HG02571 (cell line): ENCODE results near the gene FAM13A.
A peak's percentile ranks its signal among the peaks of the same experiment; 100 is the strongest.

ENCODE experiments used
- ATAC-seq: cut with Tn5 transposase; IDR thresholded peaks from one replicate; pipeline ENCODE4 v1.9.1; 2021; ENCODE audit warnings: mild to moderate bottlenecking, moderate library complexity; ENCODE audit not compliant: unreplicated experiment

Gene FAM13A

DNA sequence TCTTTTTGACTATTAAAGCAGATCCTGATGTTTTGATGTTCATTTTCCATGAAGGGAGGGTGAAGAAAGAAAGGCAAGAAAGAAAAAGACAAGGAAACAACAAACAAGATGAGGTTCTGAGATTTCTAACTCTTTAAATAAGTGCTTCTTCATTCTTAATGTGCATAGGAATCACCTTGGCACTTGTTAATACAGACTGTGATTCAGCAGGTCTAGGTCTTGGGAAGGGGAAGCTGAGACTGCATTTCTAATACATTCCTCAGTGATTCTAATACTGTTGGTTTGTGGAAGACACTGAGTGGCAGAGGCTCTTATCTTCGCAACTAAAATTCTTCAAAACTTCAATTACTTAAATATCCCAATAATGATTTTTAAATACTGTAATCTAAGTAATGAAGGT, 264.2 kb downstream of the FAM13A start:
- no peak for ATAC-seq

DNA sequence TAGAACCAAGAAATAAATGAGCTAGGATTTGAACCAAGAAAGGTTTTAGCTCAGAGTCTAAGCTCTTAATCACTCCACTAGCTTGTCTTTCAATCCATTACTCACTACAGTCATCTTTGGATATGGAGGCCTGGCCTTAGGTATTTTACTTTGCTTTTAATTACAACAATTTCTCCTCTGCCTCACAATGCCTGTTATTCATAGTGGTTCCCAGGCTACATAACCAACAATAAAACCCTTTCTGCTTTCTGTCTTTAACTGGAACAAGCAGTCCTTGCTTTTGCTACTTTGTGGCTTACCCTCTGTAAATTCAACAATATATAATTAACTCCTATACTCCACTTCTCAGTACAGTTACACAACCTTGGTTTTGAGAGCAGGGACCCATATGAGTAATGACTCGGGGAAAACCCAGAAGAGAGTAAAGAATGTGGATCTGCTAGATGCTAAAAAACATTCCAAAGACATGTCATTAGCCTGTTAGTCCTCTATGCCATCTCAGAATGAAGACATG, 264.7 kb downstream of the FAM13A start:
- peak; percentile 81 for ATAC-seq

DNA sequence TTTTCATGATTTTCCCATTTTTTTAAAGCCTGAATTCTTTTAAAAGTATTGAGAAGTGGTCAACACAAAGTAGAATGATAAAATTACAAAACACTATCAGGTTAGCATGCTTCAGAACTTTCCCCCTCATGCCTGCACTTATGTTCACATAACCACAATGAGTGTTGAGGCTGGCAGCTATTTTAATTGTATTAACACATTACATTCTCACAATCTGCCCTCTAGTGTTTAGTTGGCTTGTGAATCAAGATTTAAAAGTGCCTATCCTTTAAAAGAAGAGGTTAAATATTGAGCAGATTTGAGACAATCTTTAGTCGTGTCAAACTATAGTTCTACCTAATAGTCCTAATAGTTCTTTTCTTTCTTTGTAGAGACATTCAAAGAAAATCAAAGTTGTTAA, 265.7 kb downstream of the FAM13A start:
- no peak for ATAC-seq

DNA sequence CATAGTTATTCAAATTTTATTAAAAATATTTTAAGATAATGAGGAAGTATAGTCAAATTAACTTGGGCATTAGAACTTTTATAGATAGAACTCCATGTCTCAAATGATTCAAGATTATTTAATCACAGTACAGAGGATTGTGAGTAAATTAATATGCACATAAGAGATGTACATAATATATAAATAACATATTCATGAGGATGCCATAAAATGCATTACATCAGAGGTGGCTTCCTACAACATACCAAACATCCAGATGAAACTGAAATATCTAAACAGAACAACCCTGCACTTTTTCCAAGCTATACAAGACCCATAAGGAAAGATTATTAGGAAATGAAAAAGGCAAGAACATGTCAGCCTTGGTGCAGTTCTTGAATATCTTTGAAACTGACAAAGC, 268.1 kb downstream of the FAM13A start:
- no peak for ATAC-seq

DNA sequence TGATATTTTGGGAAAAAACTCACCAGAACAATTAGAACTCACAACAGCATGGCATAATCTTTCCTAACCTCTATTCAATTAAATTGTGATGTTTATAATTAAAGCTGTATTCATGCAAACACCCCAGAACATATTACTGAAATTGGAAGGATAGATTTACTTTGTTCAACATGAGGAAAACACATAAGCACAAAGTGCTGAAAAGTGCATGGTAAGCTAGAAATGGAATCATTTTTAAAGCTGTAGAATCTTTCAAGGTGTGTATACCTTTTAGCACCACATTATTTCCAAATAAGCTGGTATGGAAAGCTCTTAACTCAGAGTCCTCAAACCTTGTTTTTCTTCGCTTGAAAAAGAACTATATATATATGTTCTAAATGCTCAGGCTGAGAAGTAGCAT, 268.6 kb downstream of the FAM13A start:
- no peak for ATAC-seq

DNA sequence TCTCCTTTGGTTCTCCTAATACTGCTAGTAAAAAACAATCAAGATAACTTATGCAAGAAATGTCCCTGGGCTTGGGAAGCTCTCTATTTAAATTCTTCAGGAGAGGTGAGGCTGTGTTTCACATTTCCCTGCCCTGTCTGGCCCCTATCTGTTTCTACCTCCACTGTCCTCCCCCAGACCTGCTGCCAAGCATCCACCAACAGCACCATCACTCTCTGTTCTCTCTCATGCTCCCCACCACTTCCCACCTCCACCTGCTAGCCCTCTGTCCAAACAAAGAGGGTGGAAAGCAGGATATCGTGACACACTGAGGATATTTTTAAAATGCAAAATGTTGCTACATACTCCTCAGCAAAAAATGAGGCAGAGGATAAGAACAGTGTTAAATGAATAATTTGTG, 271.0 kb downstream of the FAM13A start:
- no peak for ATAC-seq

DNA sequence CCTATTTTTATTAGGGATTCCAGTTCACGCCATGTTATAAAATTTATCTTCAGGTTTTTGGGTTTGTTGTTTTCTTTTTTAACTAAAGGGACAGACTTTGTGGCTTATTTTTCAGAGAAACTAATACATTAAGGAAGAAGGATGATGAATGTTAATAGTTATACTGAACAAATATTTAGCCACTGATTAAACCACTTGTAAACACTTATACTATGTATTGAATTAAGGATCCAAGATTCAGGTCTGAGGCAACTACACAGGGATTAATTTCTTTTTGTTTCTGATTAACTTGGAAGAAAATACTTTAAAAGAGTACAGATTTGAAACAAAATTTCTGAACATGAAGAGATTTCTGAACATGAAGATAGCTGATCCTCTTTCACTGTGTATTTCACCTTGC, 276.6 kb downstream of the FAM13A start:
- ATAC-seq, result no peak

DNA sequence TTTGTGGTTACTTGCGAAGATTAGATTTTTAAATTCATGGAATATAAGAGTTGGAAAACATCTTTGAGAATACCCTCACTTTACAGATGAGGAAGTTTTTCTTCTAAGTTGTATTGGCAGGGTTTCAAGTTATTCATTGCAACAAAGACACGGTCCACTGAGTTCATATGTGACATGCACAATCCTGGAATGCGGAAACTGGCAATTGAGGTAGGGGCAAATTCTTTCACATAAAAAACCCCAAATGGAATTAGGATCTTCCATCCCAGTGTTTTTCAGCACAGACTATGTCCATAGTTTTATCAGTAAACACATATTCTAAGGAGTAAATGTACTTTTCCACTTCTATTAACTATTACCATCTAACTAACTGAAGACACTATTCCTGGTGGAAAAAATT, 277.6 kb downstream of the FAM13A start:
- no peak for ATAC-seq

DNA sequence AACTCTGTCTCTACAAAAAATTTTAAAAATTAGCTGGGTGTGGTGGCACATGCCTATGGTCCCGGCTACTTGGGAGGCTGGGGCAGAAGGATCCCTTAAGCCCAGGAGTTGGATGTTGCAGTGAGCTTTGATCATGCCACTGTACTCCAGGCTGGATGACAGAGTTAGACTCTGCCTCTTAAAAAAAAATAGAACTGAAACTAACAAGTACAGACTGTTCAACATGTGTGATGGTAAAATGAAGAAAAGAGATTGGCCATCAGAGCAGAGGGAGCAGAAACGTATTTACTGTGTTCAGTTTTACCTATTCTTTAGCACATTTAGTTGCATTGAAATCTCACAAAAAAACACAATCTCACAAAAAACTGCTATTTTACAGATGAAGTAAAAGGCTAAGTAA, 281.5 kb downstream of the FAM13A start:
- ATAC-seq, result peak; percentile 68

DNA sequence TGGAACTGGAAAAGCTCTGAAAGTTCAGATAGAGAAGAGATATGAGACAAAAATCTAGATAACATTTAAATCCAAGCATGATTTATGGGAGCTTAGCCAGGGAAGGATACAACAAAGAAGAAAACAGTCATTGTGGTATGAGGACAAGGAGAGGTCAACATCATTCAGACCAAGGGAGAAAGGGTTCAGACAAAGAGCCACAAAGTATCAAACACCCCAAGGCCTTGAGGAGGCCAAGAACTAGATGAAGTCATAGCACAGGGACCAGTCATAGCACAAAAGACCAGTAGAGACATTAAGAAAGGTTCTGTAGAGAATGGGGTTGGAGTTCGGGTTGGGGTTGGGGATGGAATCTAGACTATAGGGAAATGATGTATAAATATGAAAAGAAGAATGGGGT, 282.0 kb downstream of the FAM13A start:
- no peak for ATAC-seq

DNA sequence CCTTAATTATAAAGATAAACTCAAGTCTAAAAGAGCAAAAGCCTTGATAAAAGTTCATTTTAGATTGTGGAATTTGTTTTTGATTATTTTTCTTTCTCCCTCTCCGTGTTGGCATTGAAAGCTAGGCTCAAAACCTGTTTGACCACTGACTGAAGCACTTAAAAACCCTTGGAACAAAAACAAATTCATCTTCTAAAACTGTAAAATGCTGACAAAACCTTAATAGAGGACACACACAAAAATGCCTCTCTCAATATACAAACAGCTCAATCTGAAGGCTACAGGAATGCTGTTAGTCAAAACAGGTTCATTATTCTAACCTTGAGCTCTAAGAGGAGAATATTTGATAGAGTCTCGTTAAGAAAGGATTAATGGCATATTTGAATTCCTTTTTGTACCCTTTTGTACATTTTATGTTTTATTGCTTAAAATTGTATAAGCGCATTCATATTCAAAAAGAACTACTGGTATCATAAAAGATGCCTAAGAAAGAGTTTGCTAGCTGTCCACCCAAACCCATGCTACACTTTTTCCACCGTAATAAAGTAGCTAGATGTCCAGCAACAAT, 285.0 kb downstream of the FAM13A start:
- ATAC-seq, result no peak

DNA sequence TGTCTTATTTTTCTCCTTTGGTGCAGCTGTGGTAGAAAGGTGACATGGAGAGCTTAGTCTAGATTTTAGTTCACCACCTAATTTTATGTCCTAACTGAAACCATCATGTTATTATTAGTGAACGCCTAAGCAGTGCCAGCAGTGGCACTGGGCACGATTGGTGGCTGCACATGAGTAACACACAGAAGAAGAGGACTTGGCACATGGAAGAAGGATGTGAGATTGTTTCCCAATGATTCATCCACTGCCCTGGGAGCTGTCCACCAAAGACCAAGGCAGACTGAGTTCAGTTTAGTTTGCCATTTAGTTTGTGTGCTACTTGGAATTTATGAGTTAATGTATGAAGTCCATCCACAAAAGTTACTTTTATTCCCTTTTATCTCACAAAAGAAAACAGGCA, 291.3 kb downstream of the FAM13A start:
- ATAC-seq, result no peak

DNA sequence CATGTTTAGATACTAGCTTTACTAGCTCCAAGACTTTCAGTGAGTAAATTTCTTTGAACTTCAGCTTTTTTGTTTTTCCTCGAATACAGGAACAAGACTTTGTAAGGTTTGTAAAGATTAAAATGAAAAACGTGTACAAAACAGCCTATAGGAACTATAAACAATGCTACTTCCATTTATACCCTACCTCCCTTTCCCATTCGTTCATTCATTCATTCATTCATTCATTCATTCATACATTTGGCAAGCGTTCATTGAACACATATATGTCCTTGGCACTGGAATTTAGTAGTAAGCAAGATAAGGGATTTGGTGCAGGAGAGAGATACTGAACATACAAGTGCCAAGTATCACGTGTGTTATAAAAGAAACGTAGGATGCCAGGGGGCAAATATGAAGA, 293.9 kb downstream of the FAM13A start:
- ATAC-seq, result no peak

DNA sequence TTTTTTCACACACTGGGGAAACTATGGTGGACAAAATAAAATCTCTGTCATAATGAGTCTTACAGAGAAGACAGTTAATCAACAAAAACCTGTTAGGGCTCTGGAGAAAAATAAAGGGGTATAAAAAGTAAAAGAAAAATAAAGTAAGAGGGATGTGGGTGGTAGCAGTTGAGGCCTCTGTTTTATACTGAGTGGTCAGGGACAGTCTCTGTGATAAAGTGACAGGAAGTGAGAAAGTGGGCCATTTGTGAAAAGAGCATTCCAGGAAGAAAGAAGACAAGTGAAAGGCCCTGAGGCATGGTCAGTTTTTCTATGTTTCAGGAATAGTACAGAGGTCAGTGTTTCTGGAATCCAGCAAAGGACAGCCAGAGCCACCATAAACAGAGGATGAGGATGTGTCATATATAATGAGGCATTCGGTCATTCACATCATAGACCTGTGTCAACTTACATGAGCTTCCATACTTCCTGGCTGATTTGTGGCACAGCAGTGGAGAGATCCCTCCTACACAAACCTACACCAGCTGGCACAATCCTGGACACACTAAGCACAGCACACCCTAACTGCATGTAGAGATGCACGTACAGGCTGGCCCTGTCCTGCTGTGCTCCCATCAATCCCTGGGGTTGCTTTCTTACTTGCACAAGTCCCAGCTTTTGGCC, 295.0 kb downstream of the FAM13A start:
- ATAC-seq, result no peak

DNA sequence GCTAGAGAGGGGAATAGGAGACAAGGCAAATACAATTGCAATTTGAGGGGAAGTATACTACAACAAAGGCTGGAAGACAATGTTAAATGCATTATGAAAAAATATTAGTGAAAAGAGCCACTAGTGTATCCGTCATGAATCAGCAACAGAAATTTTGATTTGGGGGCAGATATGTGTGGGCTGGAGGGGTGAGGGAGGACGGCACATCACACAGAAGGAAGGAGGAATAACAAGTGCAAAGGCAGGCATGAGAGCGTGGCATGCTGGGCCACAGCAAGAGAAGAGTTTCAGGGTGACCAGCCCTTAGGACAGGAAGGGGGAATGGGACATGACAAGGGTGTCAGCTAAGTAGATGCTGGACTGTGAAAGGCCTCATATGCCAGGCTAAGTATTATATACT, 295.6 kb downstream of the FAM13A start:
- ATAC-seq, result no peak

DNA sequence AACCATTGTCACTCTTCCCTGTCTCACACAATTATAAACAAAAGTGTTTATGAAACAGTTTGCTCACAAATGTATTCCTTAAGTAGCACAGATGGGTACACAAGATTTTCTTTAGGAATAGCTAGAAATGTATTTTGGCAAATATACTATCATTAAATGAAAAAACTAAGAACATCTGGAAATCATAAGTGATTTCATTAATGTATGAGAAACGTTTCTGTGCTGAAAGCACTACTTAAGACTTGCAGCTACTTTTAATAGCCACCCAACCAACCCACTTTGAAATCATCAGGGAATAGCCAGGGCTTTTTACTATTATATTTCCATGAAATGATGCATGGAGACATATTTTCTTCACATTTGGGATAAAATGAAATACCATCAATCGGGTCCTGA, 297.1 kb downstream of the FAM13A start:
- ATAC-seq, result no peak

DNA sequence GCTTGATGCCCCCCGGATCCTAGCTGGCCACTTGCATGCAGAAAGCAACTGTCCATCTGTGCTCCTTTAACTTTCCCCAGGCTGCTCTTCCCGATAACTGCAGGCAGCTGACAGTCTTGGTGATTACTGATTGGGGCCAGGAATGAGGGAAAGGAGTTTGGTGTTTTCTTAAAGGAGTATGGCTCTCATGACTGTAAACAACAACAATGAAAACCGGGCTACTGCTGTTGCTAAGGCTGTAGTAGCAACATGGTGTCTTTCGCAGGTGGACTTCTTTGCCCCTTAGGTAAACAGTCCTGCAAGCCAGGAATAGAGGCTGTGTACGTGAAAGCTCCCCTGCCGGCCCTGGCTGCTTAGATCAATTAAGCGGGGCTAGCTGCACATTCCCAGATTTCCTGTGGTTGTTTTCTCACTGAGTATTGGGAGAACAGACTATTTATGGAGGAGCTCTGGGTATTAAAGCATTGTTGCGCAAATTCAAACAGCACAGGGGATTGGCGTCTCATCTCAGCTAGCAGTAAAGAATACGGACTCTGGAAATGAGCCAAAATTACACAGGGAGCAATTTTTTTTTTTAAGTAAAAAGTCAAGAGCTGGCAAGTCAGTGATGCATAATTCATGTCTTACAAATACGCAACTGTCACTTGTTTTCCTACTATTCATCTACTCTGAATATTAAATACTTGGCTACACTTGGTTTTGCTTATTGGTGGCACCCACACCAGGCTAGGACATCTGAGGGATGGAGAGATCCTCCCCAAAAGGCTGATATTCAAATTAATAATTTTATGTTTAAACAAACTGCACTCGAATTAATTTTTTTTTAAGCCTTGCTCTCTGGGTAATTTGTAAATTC, 297.7 kb downstream of the FAM13A start:
- no peak for ATAC-seq

DNA sequence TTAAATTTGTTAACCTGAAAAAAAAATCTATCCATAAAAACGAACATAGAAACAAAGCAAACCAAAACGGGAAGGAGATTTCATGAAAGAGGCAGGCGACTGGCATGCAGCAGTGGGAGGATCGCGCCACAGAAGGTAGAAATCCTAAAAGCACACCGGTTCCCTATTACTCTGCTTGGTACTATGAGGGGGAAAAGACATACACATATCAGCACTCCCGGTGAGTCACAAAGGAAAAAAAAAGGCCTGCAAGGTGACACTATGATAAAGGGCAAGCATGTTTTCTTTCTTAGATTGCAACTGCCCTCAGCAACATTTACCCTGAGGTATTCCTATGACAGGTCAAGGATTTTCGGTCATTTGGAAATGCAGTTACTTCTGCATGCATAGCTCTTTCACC, 298.7 kb downstream of the FAM13A start:
- ATAC-seq, result no peak

DNA sequence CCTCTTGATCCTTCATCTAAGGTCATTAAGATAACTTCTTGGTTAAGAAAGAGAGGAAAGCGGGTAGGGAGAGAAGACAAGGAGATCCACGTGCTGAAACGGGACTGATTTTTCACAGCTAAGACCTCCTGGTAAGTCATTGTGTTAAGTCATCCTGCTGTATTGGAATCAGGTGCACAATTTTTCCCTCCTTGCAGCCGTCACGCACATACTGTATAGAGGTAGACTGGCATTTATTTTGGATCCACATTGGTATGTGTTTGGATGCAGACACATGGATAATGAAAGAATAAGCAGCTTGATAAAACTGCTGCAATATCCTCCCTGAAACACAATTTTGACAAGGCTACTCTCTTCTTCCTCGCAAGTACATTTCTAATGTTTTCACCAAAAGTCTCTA, 299.2 kb downstream of the FAM13A start:
- ATAC-seq, result no peak

DNA sequence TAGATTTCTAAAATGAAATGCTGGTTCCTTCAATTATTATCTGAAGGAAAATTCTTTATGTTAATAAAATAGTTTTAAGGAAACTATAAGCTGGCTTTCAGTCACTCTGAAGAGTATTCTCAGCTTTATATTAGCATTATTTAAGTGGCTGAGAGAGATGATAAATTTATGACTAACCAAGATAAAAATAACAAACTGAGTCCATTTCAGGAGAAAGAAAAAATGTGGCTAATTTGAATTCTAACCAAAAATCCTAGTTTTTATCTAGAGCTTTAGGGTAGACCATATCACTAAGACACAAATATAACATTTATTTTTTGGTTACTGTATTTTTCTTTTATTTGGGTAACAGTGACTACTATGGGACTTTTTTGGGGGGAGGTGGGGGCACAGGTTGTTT, 299.9 kb downstream of the FAM13A start:
- ATAC-seq, result no peak

DNA sequence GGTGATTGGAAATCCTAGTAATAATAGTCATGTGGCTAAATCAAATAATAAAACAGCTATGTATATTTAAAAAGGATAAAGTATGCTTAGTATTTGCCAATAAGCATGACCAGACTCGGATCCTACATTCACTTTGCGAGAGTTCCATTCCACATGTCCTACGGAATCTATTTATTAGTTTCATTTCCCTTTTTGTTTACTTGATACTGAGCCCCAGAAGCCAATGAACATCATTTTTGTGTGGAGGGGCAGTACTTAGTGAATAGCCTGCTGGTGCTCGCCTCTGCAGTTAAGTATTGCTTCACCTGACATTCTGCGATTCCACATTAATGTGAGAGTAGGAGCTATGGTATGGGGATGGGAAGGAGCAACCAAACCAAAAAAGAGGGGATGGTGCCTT, 300.8 kb downstream of the FAM13A start:
- no peak for ATAC-seq

DNA sequence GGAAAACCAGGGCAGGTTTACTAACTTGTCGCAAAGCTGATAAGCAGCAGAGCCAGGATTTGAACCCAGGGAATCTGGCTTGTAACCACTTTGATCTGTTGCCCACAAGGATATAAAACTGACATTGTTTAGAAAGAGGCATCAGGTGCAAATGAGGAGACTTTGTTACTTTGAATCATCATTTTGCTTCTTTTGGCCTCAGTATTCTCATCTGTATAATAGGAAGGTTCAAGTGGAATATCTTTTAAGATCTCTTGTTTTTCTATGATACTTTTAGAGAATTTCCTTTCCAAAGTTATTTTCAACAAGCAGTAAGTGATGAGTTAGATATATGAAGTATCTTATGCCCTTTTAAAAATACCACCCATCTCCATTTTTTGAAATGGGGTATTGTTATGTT, 301.5 kb downstream of the FAM13A start:
- ATAC-seq, result no peak
